Vagina (tissue), 2 donors: ENCODE measurements around the gene DYRK1A.

Source experiments
- CTCF ChIP-seq, 3 experiments: fragments of 450-650 bp in 2 of 3; fragments of 200-600 bp in 1 of 3; sonication (generic) in 1 of 3; IDR thresholded peaks; one replicate each; pipeline ENCODE4 v1.5.1; 2017 to 2019; ENCODE audit warnings: antibody characterized with exemption in 3 of 3, mild to moderate bottlenecking in 2 of 3, moderate library complexity in 2 of 3
- POLR2A ChIP-seq, 2 donors: fragments of 450-650 bp; IDR thresholded peaks; one replicate each; pipeline ENCODE4 v1.6.1; 2017; ENCODE audit warnings: antibody characterized with exemption in 2 of 2, mild to moderate bottlenecking in 2 of 2, moderate library complexity in 2 of 2

DNA sequence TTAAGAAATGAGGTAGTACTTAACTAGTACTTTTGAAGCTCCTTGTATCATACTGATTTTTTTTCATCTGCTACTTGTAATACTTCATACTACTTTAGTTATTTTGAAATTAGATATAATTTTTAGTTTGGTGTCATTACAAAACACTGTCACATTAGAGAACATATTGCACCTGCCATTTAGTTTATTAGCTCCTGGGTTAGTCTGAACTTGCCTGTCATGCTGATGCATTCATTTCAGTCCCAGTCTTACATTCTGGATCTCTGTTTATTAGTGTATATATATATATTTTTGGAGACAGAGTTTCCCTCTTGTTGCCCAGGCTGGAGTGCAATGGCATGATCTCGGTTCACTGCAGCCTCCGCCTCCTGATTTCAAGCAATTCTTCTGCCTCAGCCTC, 50.3 kb downstream of the DYRK1A start:
- TF ChIP-seq CTCF (IDR thresholded peaks at IDR 0.05) = no peak
- TF ChIP-seq POLR2A (IDR thresholded peaks at IDR 0.05) = no peak
